Fibroblast of gingiva (primary cell): ENCODE results near the gene OTOG.

ENCODE experiments used
- DNase-seq: peaks from one replicate; pipeline ENCODE4 v3.0.0-alpha.2; 2011; ENCODE audit warnings: low read depth

Gene OTOG

GRCh38 chr11:17540807-17541206, 6.3 kb upstream of the OTOG start:
- no peak for DNase-seq

GRCh38 chr11:17541330-17541885, 5.7 kb upstream of the OTOG start:
- no peak for DNase-seq

GRCh38 chr11:17542249-17542648, 4.8 kb upstream of the OTOG start:
- no peak for DNase-seq

- no peak for DNase-seq
Observed at GRCh38 chr11:17543041-17543440, 4.0 kb upstream of the OTOG start.

- DNase-seq, result no peak
Observed at GRCh38 chr11:17543574-17544180, 3.4 kb upstream of the OTOG start.

GRCh38 chr11:17544181-17544622, 2.9 kb upstream of the OTOG start, which contains the start of gene USH1C:
TSS of gene USH1C (minus strand) at chr11:17544416. CDS start at chr11:17544307, 109 bp downstream.
- no peak for DNase-seq

- no peak for DNase-seq
Observed at GRCh38 chr11:17546240-17546639, 819 bp upstream of the OTOG start.

- DNase-seq, result no peak
Observed at GRCh38 chr11:17547932-17548331, 873 bp downstream of the OTOG start.

- no peak for DNase-seq
Observed at GRCh38 chr11:17548444-17548843, 1.4 kb downstream of the OTOG start.

GRCh38 chr11:17550450-17551346, 3.6 kb downstream of the OTOG start:
- no peak for DNase-seq

- DNase-seq, result no peak
Observed at GRCh38 chr11:17551347-17552040, 4.4 kb downstream of the OTOG start.

- DNase-seq, result no peak
Observed at GRCh38 chr11:17552041-17552355, 4.9 kb downstream of the OTOG start.

- peak; percentile 6 for DNase-seq
Observed at GRCh38 chr11:17552392-17553248, 5.6 kb downstream of the OTOG start.

GRCh38 chr11:17553249-17553546, 6.1 kb downstream of the OTOG start:
- no peak for DNase-seq

GRCh38 chr11:17554487-17554886, 7.4 kb downstream of the OTOG start:
- DNase-seq, result no peak

GRCh38 chr11:17556999-17557398, 9.9 kb downstream of the OTOG start:
- no peak for DNase-seq

- DNase-seq, result no peak
Observed at GRCh38 chr11:17558025-17558780, 11.1 kb downstream of the OTOG start.

- DNase-seq, result no peak
Observed at GRCh38 chr11:17558916-17559315, 11.9 kb downstream of the OTOG start.

- no peak for DNase-seq
Observed at GRCh38 chr11:17559341-17560087, 12.5 kb downstream of the OTOG start.
